Central memory CD4-positive, alpha-beta T cell (primary cell): ENCODE data around the gene ANKFY1.
A peak's percentile ranks its signal among the peaks of the same experiment; 100 is the strongest.

ENCODE experiments used
- DNase-seq: peaks from one replicate; pipeline ENCODE4 v3.0.0; 2022
- total RNA-seq, 3 experiments: gene quantifications; one replicate each; lab custom pipeline; 2026; lab: John Stamatoyannopoulos, UW

Gene ANKFY1, protein sequence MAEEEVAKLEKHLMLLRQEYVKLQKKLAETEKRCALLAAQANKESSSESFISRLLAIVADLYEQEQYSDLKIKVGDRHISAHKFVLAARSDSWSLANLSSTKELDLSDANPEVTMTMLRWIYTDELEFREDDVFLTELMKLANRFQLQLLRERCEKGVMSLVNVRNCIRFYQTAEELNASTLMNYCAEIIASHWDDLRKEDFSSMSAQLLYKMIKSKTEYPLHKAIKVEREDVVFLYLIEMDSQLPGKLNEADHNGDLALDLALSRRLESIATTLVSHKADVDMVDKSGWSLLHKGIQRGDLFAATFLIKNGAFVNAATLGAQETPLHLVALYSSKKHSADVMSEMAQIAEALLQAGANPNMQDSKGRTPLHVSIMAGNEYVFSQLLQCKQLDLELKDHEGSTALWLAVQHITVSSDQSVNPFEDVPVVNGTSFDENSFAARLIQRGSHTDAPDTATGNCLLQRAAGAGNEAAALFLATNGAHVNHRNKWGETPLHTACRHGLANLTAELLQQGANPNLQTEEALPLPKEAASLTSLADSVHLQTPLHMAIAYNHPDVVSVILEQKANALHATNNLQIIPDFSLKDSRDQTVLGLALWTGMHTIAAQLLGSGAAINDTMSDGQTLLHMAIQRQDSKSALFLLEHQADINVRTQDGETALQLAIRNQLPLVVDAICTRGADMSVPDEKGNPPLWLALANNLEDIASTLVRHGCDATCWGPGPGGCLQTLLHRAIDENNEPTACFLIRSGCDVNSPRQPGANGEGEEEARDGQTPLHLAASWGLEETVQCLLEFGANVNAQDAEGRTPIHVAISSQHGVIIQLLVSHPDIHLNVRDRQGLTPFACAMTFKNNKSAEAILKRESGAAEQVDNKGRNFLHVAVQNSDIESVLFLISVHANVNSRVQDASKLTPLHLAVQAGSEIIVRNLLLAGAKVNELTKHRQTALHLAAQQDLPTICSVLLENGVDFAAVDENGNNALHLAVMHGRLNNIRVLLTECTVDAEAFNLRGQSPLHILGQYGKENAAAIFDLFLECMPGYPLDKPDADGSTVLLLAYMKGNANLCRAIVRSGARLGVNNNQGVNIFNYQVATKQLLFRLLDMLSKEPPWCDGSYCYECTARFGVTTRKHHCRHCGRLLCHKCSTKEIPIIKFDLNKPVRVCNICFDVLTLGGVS
- total RNA-seq = 73.8 to 118 (median 104) reads per million in 3 experiments

DNA sequence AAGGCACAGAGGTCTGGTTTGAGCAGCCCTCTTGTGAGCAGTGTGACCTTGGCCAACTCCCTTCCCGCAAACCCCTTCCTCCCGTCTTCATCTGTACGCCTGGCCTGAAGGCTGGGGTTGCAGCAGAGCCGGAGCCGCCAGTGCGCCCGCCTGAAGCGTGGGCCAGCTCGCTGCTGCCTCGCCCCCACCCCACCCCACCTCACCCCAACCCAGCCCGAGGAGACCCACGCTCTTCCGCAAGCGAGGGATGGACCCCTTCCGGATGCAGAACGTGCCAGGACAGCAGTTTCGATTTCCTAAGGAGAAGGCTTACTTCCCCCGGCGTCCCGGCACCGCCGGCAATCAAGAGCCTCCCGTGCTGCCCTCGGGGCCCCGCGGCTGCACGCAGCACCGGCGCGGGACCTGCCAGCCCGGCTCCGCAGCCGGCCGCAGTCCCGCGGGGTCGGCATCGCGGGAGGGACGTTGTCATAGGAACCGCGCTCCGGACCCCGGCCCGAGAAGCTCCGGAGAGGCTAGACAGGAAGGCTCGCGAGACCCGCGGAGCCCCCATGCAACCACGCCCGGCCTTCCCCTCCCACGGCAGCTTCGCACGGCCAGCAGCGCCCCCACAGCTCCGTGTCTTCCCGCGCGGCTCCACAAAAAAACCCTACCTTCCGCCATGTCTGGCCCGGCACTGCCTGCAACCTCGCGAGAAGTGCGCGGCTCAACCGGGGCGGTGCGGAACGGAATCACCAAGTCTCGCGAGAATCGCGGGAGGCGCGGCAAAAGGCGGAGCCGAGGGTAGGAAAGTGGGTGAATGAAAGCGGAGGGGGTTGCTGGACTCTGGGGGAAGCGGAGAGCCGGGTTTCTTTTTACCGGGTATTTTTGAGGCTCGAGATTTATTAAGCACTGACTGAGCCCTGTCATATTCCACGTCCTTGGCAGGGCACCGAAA is at the start of gene ANKFY1:
ANKFY1 (minus strand) TSS at position 698 of the 934 bp plus-strand sequence; CDS start at position 660, 38 bp downstream.
- peak; percentile 97 for DNase-seq

DNA sequence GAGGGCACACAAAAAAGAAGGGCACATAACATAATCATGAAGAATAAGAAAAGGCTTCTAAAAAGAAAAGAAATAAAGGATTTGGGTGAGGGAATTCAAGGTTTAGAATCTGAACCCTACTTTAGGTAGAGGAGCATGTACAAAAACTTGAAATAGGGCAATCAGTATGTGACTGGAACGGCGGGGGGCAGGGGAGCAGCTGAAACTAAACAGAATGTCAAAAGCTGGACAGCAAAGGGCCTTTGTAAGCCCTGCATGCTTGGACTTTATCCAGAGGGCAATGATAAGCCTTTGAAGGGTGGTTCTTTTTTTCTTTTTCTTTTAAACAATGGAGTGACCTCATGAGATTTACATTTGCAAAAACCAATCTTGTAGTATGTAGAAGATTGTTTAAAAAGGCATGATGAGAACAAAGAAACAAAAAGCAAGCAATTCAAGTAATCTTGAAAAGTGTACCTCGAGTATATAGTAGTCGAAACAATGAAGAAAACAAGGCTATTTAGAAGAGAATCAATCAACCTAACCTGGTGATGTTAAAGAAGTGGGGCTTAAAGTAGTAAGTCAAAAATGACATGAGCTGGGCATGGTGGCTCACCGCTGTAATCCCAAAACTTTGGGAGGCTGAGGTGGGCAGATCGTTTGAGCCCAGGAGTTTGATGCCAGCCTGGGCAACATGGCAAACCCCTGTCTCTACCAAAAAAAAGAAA is 46.7 kb upstream of the ANKFY1 start:
- DNase-seq = no peak

DNA sequence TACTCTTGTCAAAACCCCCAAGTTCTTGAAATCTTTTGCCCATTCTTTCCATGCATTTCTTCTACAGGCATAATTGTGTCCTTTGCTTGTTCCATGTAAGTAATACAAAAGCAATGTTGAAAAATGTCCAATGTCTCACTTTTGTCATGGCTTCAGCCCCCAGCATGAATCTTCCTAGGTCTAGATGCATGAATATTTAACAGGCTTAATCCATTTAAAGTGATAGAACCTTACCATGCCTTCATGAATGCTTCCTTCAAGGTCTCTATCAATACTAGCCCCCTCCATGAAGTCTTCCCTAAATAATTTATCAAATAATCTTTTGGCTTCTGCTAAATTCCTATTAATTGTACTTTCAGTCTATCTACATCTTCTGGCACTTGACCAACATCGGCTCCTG is 46.1 kb upstream of the ANKFY1 start:
- no peak for DNase-seq

DNA sequence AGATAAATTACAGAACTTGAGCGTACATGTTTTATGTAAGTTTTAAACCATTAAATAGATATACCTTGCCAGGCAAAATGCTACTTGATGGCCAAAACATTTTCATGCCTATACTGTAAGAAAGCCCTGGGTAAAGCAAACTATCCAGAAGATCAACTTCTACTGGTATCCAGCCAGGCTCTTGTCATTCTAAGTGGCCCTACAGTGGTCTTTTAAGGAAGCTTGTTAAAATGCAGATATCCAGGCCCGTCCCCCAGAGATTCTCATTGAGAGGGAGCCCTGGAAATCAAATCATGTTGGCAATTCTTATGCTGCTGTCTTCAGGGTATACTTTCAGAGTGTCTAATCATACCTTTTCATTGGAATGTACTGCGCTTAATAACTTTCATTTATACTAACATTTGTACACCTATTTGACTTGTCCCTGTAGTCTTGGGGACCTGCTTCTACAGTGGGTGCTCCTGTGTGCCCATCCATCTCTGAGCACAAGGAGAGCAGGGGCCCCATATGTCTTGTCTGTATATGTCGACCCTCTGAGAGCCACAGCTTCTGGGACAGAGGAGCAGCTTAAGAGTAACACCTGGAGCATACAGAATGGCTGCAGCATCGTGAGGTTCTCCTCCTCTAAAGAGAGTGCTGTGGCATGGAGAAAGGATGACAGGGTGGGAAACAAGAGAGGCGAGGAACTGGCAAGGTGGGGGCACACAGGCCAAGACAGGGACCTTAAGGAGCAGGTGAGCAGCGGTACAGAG is 43.6 kb upstream of the ANKFY1 start:
- no peak for DNase-seq

DNA sequence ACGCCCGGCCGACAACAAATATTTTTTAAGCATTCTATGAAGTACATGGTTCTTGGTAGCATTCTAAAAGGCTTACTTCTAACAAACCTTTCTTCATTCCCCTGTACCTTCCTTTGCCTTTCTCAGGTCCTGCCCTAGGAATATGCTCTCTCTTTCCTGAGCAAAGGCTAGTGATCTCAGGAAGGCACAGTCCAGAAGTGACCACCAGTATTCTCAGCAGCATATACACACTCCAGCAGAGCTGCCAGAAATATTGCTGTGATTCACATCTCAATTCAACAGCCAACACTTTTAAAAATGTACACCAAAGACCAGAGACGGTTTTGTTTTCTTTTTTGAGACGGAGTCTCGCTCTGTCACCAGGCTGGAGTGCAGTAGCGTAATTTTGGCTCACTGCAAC is 41.4 kb upstream of the ANKFY1 start:
- no peak for DNase-seq

DNA sequence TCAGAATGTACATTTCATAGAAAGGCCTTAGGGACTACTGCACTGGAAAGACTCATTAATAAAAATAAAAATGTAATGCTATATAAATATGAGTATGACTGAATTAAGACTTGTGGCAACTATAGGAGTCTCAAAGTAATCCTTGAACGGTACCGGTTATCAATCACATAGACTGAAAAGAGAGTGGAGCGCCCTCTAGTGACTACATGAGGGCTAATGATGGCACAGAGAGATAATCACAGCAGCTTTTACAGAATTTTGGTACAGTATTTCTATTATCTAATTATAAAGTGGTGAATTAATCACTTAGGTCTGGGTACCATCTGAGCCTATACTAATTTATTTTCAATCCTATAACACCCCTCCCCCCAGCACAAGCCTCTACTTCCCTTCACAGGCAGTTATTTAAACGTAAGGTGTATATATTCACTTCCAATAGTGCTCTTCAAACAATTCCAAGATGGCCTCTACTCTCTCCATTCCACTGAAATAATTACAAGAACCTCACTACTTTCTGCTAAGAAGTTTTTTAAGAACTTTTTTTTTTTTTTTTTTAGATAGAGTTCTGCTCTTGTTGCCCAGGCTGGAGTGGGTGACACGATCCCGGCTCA is 40.7 kb upstream of the ANKFY1 start:
- peak; percentile 39 for DNase-seq

DNA sequence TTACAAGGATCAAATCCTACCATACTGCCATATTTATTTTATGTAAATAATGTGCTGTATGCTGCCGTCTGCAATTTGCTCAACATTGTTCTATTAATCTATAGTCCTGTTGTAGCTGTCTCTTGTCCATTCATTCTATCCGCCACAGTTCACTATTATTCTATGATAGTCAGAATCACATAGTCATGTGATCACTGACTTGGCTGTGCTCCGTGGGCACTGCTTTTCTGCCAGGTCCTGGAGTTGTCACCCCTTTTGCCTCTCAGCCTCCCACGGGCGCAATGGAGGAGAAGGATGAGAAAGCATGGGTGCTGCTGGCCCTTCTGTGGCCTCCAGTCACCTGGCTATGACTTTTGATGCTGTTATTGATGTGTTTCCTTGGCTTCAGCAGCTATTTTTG is 37.3 kb upstream of the ANKFY1 start:
- DNase-seq = no peak

DNA sequence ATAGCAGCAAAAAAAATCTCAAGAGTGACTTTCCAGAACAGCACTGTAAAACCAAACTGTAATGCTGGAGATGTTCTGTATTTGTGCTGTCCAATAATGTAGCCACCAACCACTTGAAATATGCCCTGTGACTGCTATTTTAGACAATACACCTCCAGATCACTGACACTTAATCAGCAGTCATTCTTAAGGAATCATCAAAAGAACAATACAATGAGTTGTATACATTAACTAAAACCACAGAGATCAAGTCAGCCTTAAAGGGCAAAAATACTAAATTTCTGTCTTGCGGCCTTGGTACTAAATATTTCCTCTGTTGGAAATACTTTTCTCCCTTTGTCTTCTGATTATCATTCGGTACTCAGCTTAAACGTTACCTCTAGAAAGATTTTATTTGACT is 33.6 kb upstream of the ANKFY1 start:
- no peak for DNase-seq

DNA sequence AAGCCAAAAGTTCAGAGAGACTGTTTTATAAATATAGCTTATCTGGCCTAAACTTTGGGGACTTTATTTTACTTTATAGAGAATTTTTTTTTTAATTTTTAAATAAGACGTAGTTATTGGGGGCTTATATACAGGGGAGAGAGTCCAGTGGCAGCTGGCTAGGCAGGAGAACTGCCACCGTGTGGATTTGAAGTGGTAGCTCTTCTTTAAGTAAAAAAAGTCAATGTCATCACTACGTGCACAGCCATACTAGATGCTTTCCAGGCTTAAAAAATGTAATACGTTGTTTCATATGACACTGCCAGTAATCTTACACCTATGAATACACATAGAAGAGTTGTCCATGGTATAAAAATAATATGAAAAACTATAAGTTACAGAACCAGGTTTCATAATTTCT is 31.9 kb upstream of the ANKFY1 start:
- DNase-seq = no peak

DNA sequence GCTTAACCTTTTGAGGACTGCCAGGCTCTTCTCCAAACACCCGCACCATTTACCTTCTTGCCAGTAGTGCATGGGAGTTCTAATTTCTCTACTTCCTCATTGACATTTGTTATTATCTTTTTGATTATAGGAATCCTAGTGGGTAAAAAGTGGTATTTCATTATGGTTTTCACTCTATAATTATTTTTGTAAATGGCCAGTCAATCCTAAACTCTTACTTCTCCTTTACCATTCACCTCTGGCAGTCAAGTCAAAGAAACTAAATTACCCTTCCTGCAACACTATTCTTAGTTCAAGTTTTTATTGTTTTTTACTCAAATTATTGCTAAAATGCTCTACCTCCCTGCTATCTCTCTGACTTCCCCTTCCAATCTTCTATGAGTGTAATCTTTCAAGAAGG is 29.8 kb upstream of the ANKFY1 start:
- DNase-seq = no peak

DNA sequence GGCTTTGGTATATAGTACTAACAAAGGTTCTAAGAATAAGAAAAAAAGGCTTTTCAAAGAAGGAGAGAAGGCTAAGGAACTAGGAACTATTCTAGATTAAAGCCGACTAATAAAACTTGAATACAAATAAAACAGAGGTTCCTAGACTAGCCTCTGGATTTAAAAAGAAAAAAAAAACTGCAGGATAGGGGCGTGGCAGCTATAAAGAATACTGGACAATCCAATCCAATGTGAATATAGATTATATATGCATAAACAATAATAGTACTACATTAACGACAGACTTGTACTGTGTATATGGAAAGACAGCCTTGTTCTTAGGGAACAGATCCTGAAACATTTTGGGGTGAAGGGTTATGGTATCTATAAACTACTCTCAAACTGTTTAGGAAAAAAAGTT is 23.9 kb upstream of the ANKFY1 start:
- no peak for DNase-seq

DNA sequence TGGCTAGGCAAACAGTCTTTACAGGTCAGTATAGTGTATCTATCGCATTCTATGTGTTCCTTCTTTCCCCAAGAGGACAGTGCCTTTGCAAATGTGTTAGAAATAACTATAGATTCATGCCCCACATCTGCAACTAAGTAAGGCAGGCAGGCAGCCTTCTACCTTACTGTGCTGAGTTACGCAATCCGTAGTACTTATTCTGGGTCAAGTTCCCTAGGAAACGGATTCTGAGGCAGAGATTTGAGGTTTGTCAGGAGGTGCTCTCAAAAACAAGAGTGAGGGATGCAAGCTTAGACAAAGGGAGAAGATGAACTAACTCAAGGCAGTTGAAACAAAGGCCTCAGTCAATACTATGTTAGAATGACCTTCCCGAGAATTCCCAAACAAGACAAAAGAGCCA is 12.7 kb upstream of the ANKFY1 start:
- no peak for DNase-seq

DNA sequence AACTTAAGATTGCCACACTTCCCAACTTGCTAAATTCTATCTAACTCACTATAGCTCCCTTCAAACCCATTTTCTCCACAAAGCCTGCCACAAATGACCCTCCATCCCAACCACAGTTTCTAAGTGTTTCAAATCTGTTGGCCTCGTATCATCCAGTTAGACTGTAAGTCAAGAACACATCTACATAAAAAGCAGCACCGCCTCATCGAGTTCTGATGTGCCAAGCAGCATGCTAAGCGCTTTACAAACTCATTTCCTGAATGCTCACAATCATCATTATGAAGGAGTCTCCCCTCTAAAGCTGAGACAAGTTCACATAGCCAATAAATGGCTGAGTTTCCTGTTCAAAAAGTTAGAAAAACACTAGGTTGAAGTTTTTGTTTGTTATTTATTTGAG is 9.2 kb upstream of the ANKFY1 start:
- DNase-seq = no peak

DNA sequence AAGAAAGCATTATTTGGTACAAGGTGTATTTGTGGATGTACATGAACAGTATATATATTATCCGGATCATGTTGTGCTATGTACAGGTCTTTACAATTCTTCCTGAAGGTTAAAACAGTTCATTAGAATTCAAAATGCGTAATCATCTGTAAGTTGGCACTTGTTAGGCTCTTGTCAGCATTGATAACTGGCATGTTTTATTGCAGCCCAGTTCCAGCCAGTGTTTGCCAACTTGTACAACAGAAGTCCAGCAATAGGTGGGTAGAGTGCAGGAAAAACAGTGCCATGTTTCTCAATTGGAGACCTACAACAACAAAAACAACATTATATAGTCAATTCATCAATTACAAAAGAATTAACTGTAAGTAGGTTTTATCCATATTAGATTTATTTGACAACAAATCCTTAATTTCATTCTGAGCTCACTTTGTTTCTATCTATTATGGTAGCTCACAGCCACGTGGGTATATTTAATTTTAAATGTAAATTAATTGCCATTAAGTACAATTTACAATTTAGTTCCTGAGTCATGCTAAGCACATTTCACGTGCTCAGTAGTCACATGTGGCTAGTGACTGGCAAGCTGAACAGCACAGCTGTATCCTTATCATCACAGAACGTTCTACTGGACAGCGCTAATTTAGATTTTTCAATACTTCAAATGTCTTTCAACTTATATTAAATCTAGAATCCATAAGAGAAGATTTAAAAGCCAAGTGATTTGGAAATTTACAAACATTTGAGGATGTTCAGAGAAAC is 8.6 kb upstream of the ANKFY1 start:
- no peak for DNase-seq

DNA sequence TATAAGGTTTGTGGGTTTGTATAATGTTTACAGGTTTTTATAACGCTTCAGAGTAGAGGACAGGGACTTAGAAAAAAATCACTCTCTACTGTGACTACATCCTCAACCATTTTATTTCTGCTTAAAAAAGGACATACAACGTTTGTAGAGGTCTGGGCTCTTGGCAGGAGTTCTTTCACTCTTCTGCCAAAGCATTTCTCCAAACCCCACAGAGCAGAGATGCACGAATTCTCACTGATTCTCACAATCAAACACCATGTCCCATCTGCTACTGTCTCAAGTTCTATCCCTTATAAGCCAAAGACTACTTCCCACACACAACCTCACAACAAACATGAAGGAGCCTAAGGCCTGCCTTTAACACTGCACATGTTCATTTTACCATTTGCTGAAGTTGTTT is 7.0 kb upstream of the ANKFY1 start:
- no peak for DNase-seq

DNA sequence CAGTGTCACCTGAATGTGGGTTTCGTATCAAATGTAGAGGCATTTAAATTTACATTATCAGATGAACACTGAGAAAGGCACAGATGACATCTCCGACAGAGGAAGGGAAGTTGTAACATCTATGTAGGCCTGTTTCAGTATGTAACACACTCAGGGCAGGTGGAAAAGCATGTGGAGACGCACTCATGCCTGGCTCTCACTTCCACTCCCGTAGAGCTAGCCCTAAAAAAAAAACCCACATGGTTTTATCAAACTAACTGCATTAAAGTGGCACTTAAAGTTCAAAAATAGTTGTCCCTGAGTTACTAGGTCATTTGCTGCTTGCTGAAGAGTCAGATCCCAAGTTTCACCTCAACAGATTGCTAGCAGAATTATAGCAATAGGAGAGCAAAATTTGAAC is 6.1 kb upstream of the ANKFY1 start:
- no peak for DNase-seq

DNA sequence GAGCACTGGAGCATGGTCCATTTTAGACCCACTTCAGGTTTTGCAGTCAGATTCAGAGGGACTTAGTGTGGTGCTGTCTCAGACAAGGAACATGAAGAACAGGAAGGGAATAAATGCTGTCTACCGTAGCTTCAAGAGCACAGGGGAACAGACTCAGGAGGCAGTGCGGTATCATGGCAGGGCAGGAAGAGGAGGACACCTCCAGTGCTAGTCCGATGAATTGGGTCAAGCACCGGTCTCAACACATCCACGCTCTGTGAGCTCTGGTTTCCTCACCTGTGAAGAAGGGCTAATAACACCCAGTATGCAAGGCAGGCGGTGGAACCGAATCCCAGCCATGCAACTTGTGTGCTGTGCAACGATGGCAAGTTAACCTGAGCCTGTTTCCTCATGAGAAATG is 3.6 kb upstream of the ANKFY1 start:
- no peak for DNase-seq

DNA sequence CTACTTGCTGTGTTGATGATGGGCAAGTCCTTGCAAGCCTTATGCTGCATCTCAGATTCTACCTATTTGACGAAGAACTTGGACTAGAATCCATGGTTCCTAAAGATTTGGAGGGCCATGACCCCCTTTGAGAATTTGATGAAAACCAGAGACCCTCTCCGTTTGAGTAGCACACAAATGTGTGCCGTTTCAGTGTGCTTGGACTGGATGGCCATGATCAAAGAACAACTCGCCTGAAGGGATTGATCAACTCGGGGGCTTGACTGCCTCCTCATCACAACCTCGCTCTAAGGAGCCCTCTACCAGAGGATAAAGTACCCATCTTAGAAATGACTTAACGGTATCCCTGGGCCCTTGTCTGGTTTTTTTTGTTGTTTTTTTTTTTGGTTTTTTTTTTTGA is 2.8 kb upstream of the ANKFY1 start:
- DNase-seq = no peak

DNA sequence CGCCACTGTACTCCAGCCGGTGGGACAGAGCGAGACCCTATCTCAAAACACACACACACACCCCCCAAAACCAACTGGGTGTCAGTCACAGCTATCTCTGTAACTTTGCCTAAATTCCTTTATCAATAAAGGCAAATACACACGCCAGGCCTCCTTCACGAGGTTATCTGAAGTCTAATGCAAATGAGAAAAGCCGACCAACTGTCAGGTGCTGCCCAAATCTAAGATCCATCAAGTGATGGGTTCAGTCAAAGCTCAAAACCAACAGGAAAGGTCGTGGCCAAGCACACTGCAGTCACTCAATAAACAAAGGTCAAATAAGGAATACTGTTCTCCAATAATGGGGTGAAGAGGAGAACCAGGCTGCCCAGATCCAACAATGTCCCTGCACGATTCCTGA is 1.1 kb downstream of the ANKFY1 start:
- DNase-seq = no peak

DNA sequence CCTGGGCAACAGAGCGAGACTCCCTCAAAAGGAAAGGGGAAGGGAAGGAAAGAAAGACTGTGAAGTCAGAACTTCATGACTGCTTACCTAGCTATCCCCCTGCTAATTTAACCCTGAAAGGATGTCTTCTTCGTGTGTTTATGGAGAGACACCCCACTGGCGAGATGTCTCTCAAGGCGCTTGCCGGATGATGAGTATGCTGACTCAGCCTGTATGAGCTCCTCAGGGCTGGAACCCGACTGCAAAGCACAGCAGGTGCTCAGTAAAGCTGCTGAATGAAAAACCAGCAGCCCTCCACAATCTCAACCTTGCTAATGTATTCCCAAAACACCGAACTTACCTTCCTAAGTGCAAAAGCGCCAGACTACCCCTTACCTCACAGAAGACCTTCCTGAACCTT is 2.3 kb downstream of the ANKFY1 start:
- no peak for DNase-seq
